ENCODE measurements around the gene MNAT1.
"Not testable (repeated sequence)": the region's sequence is repeated elsewhere in the genome, so short reads cannot be mapped to it uniquely, and the experiment has no call there.

The MNAT1 gene

GRCh38 chr14:60807971-60808370 is 73.4 kb downstream of the MNAT1 start:
- Histone ChIP-seq H3K9me3 (ENCODE audit: control insufficient read depth in 1 of 2, low read length in 2 of 2) (no peaks in the 10 kb centered on the region), H3K27me3 (ENCODE audit: low read depth, low read length) (no peaks in the 10 kb centered on the region), H3K27ac (ENCODE audit: low read length) (no peak overlapping the region), H3K36me3 (ENCODE audit: control insufficient read depth in 1 of 2, insufficient read depth in 2 of 2, low read length in 2 of 2) (peaks cover 10 to 11% of the 10 kb centered on the region in 2 donors), H3K4me1 (ENCODE audit: control insufficient read depth in 1 of 2, insufficient read depth in 2 of 2, low read length in 2 of 2) (no peaks in the 10 kb centered on the region), H3K4me3 (ENCODE audit: low read depth in 1 of 2, low read length in 2 of 2) (no peak overlapping the region)

GRCh38 chr14:60812987-60813386 is 78.4 kb downstream of the MNAT1 start:
- Histone ChIP-seq H3K4me1 (ENCODE audit: control insufficient read depth in 1 of 2, insufficient read depth in 2 of 2, low read length in 2 of 2) (no peaks in the 10 kb centered on the region), H3K36me3 (ENCODE audit: control insufficient read depth in 1 of 2, insufficient read depth in 2 of 2, low read length in 2 of 2) (peaks cover 16 to 20% of the 10 kb centered on the region in 2 donors), H3K9me3 (ENCODE audit: control insufficient read depth in 1 of 2, low read length in 2 of 2) (no peaks in the 10 kb centered on the region), H3K4me3 (ENCODE audit: low read depth in 1 of 2, low read length in 2 of 2) (no peak overlapping the region), H3K27me3 (ENCODE audit: low read depth, low read length) (no peaks in the 10 kb centered on the region), H3K27ac (ENCODE audit: low read length) (no peak overlapping the region)

GRCh38 chr14:60815371-60815770 is 80.8 kb downstream of the MNAT1 start:
- H3K36me3 ChIP-seq (ENCODE audit: control insufficient read depth in 1 of 2, insufficient read depth in 2 of 2, low read length in 2 of 2) = peaks cover 16 to 20% of the 10 kb centered on the region in 2 donors
- H3K9me3 ChIP-seq (ENCODE audit: control insufficient read depth in 1 of 2, low read length in 2 of 2) = no peaks in the 10 kb centered on the region
- no peaks in the 10 kb centered on the region for H3K4me1 ChIP-seq (ENCODE audit: control insufficient read depth in 1 of 2, insufficient read depth in 2 of 2, low read length in 2 of 2)
- no peaks in the 10 kb centered on the region for H3K27me3 ChIP-seq (ENCODE audit: low read depth, low read length)
- no peak overlapping the region for H3K4me3 ChIP-seq (ENCODE audit: low read depth in 1 of 2, low read length in 2 of 2)
- no peak overlapping the region for H3K27ac ChIP-seq (ENCODE audit: low read length)

GRCh38 chr14:60817113-60817512 is 82.6 kb downstream of the MNAT1 start:
- H3K4me3 ChIP-seq (ENCODE audit: low read depth in 1 of 2, low read length in 2 of 2) = no peak overlapping the region
- H3K27ac ChIP-seq (ENCODE audit: low read length) = no peak overlapping the region
- no peaks in the 10 kb centered on the region for H3K4me1 ChIP-seq (ENCODE audit: control insufficient read depth in 1 of 2, insufficient read depth in 2 of 2, low read length in 2 of 2)
- no peaks in the 10 kb centered on the region for H3K9me3 ChIP-seq (ENCODE audit: control insufficient read depth in 1 of 2, low read length in 2 of 2)
- no peaks in the 10 kb centered on the region for H3K27me3 ChIP-seq (ENCODE audit: low read depth, low read length)
- H3K36me3 ChIP-seq (ENCODE audit: control insufficient read depth in 1 of 2, insufficient read depth in 2 of 2, low read length in 2 of 2) = peaks cover 14 to 18% of the 10 kb centered on the region in 2 donors

GRCh38 chr14:60819575-60819974 is 85.0 kb downstream of the MNAT1 start:
- Histone ChIP-seq H3K27ac (ENCODE audit: low read length) (no peak overlapping the region), H3K36me3 (ENCODE audit: control insufficient read depth in 1 of 2, insufficient read depth in 2 of 2, low read length in 2 of 2) (no peaks in the 10 kb centered on the region), H3K9me3 (ENCODE audit: control insufficient read depth in 1 of 2, low read length in 2 of 2) (no peaks in the 10 kb centered on the region), H3K4me3 (ENCODE audit: low read depth in 1 of 2, low read length in 2 of 2) (no peak overlapping the region), H3K4me1 (ENCODE audit: control insufficient read depth in 1 of 2, insufficient read depth in 2 of 2, low read length in 2 of 2) (no peaks in the 10 kb centered on the region), H3K27me3 (ENCODE audit: low read depth, low read length) (no peaks in the 10 kb centered on the region)

GRCh38 chr14:60838601-60839000 is 104.0 kb downstream of the MNAT1 start:
- Histone ChIP-seq H3K36me3 (ENCODE audit: control insufficient read depth in 1 of 2, insufficient read depth in 2 of 2, low read length in 2 of 2) (peaks cover 0 to 26% of the 10 kb centered on the region in 2 donors), H3K4me1 (ENCODE audit: control insufficient read depth in 1 of 2, insufficient read depth in 2 of 2, low read length in 2 of 2) (no peaks in the 10 kb centered on the region), H3K9me3 (ENCODE audit: control insufficient read depth in 1 of 2, low read length in 2 of 2) (no peaks in the 10 kb centered on the region), H3K27me3 (ENCODE audit: low read depth, low read length) (no peaks in the 10 kb centered on the region), H3K27ac (ENCODE audit: low read length) (no peak overlapping the region), H3K4me3 (ENCODE audit: low read depth in 1 of 2, low read length in 2 of 2) (no peak overlapping the region)

- no peaks in the 10 kb centered on the region for H3K4me1 ChIP-seq (ENCODE audit: control insufficient read depth in 1 of 2, insufficient read depth in 2 of 2, low read length in 2 of 2)
- H3K36me3 ChIP-seq (ENCODE audit: control insufficient read depth in 1 of 2, insufficient read depth in 2 of 2, low read length in 2 of 2) = peaks cover 0 to 26% of the 10 kb centered on the region in 2 donors
- H3K9me3 ChIP-seq (ENCODE audit: control insufficient read depth in 1 of 2, low read length in 2 of 2) = no peaks in the 10 kb centered on the region
- H3K4me3 ChIP-seq (ENCODE audit: low read depth in 1 of 2, low read length in 2 of 2) = no peak overlapping the region
- no peak overlapping the region for H3K27ac ChIP-seq (ENCODE audit: low read length)
- no peaks in the 10 kb centered on the region for H3K27me3 ChIP-seq (ENCODE audit: low read depth, low read length)
Measured at GRCh38 chr14:60839057-60839456, 104.5 kb downstream of the MNAT1 start.

GRCh38 chr14:60839657-60840056 is 105.1 kb downstream of the MNAT1 start:
- Histone ChIP-seq H3K27ac (ENCODE audit: low read length) (no peak overlapping the region), H3K36me3 (ENCODE audit: control insufficient read depth in 1 of 2, insufficient read depth in 2 of 2, low read length in 2 of 2) (peaks cover 0 to 26% of the 10 kb centered on the region in 2 donors), H3K27me3 (ENCODE audit: low read depth, low read length) (no peaks in the 10 kb centered on the region), H3K4me1 (ENCODE audit: control insufficient read depth in 1 of 2, insufficient read depth in 2 of 2, low read length in 2 of 2) (no peaks in the 10 kb centered on the region), H3K9me3 (ENCODE audit: control insufficient read depth in 1 of 2, low read length in 2 of 2) (no peaks in the 10 kb centered on the region), H3K4me3 (ENCODE audit: low read depth in 1 of 2, low read length in 2 of 2) (no peak overlapping the region)

GRCh38 chr14:60840313-60840712 is 105.8 kb downstream of the MNAT1 start:
- H3K36me3 ChIP-seq (ENCODE audit: control insufficient read depth in 1 of 2, insufficient read depth in 2 of 2, low read length in 2 of 2) = peaks cover 0 to 26% of the 10 kb centered on the region in 2 donors
- no peaks in the 10 kb centered on the region for H3K4me1 ChIP-seq (ENCODE audit: control insufficient read depth in 1 of 2, insufficient read depth in 2 of 2, low read length in 2 of 2)
- no peaks in the 10 kb centered on the region for H3K9me3 ChIP-seq (ENCODE audit: control insufficient read depth in 1 of 2, low read length in 2 of 2)
- no peak overlapping the region for H3K4me3 ChIP-seq (ENCODE audit: low read depth in 1 of 2, low read length in 2 of 2)
- H3K27me3 ChIP-seq (ENCODE audit: low read depth, low read length) = no peaks in the 10 kb centered on the region
- no peak overlapping the region for H3K27ac ChIP-seq (ENCODE audit: low read length)

GRCh38 chr14:60845523-60845922 is 111.0 kb downstream of the MNAT1 start:
- Histone ChIP-seq H3K4me1 (ENCODE audit: control insufficient read depth in 1 of 2, insufficient read depth in 2 of 2, low read length in 2 of 2) (no peaks in the 10 kb centered on the region), H3K36me3 (ENCODE audit: control insufficient read depth in 1 of 2, insufficient read depth in 2 of 2, low read length in 2 of 2) (peaks cover 0 to 16% of the 10 kb centered on the region in 2 donors), H3K27ac (ENCODE audit: low read length) (no peak overlapping the region), H3K27me3 (ENCODE audit: low read depth, low read length) (no peaks in the 10 kb centered on the region), H3K9me3 (ENCODE audit: control insufficient read depth in 1 of 2, low read length in 2 of 2) (peaks cover 6 to 8% of the 10 kb centered on the region in 2 donors), H3K4me3 (ENCODE audit: low read depth in 1 of 2, low read length in 2 of 2) (no peak overlapping the region)

GRCh38 chr14:60848066-60848465 is 113.5 kb downstream of the MNAT1 start:
- Histone ChIP-seq H3K4me3 (ENCODE audit: low read depth in 1 of 2, low read length in 2 of 2) (no peak overlapping the region), H3K9me3 (ENCODE audit: control insufficient read depth in 1 of 2, low read length in 2 of 2) (peaks cover 6 to 8% of the 10 kb centered on the region in 2 donors), H3K4me1 (ENCODE audit: control insufficient read depth in 1 of 2, insufficient read depth in 2 of 2, low read length in 2 of 2) (no peaks in the 10 kb centered on the region), H3K27me3 (ENCODE audit: low read depth, low read length) (no peaks in the 10 kb centered on the region), H3K27ac (ENCODE audit: low read length) (no peak overlapping the region), H3K36me3 (ENCODE audit: control insufficient read depth in 1 of 2, insufficient read depth in 2 of 2, low read length in 2 of 2) (peaks cover 0 to 16% of the 10 kb centered on the region in 2 donors)

GRCh38 chr14:60851692-60852091 is 117.1 kb downstream of the MNAT1 start:
- H3K27ac ChIP-seq (ENCODE audit: low read length); H3K9me3 ChIP-seq (ENCODE audit: control insufficient read depth in 1 of 2, low read length in 2 of 2); H3K4me3 ChIP-seq (ENCODE audit: low read depth in 1 of 2, low read length in 2 of 2); H3K4me1 ChIP-seq (ENCODE audit: control insufficient read depth in 1 of 2, insufficient read depth in 2 of 2, low read length in 2 of 2); H3K27me3 ChIP-seq (ENCODE audit: low read depth, low read length): not testable (repeated sequence)
- peaks cover 0 to 28% of the 10 kb centered on the region in 2 donors for H3K36me3 ChIP-seq (ENCODE audit: control insufficient read depth in 1 of 2, insufficient read depth in 2 of 2, low read length in 2 of 2)

All from muscle layer of duodenum (tissue), 2 donors.